Activated naive CD4-positive, alpha-beta T cell treated with anti-CD3 and anti-CD28 coated beads for 36 hours (primary cell): Measurements from ENCODE around the gene PRICKLE4. TPM values are rescaled to one million over a fixed set of nuclear protein-coding genes. Genes with fewer than 3 reads are reported as not detected.

ENCODE experiments used
- CTCF ChIA-PET: fragments of 350-600 bp; sonication (Branson Sonifier 250); formaldehyde crosslinking; loops from one replicate; lab custom pipeline; 2021; ENCODE audit warnings: antibody characterized with exemption; lab: Charles Lee
- DNase-seq: peaks from one replicate; pipeline ENCODE4 v3.0.0-alpha.2; 2020
- H3K27ac Mint-ChIP-seq: one replicate; pipeline ENCODE4 v1.8.0; 2021; ENCODE audit warnings: mild to moderate bottlenecking, mixed read lengths
- H3K27me3 Mint-ChIP-seq: one replicate; pipeline ENCODE4 v1.8.0; 2021; ENCODE audit warnings: low read depth, mixed read lengths
- H3K36me3 Mint-ChIP-seq: one replicate; pipeline ENCODE4 v1.8.0; 2021; ENCODE audit warnings: low read depth, mixed read lengths
- H3K4me1 Mint-ChIP-seq: one replicate; pipeline ENCODE4 v1.8.0; 2021; ENCODE audit warnings: low read depth, mixed read lengths
- H3K4me3 Mint-ChIP-seq: one replicate; pipeline ENCODE4 v1.8.0; 2021; ENCODE audit warnings: mild to moderate bottlenecking, moderate library complexity, mixed read lengths
- H3K9me3 Mint-ChIP-seq: one replicate; pipeline ENCODE4 v1.8.0; 2021; ENCODE audit warnings: mixed read lengths
- intact Hi-C: fragments of 100-400 bp; cut with micrococcal nuclease; formaldehyde crosslinking; loops from one replicate; pipeline ENCODE4 v1.15.1; 2023
- total RNA-seq, 2 experiments: library from RNA; stranded (reverse); gene quantifications; one replicate each; pipeline ENCODE4 v1.2.3, GENCODE V29; 2021

The PRICKLE4 gene
- total RNA-seq, 2 experiments from 2014 or later = 0.52 TPM; not detected in 1

DNA sequence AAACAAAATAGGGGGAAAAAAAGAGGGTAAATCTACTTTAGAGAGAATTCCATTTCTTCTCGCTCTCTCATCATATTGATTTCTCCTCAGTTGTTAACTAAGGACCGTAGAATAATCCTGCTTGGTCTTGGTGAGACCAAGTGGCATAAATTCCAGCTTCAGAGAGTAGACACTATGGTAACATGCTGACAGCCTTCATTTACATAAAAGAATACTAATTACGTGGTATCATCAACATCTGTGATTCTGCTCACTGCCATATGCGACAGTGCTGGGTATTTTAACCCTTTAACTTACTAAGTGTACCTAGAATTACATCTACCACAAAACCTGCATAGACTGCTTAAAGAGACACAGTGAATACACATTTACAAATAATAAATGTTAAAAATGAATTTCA lies 34.0 kb downstream of the PRICKLE4 start:
- H3K4me1 Mint-ChIP-seq = no peaks in the 10 kb centered on the region

DNA sequence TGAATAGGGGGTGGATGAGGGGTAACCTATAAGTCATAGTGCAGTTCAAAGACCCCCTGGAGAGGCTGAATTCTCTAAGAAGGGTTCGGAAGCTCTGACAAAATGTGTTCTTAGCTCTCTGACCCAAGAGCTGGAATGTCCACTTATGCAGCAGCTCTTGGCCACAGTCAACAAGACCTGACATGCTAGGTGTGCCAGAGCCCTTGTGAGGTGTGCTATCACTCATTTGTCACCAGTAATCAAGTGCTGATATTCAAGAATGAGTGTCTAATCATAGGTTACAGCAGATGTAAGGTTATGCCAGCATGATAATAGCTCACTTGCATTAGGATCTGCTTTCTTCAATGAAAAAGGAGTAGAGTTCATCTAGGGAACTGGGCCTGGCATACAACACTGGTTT lies 35.0 kb downstream of the PRICKLE4 start:
- intact Hi-C loops = no loop called here
- no peak for DNase-seq
- no peaks in the 10 kb centered on the region for H3K9me3 Mint-ChIP-seq
- H3K4me3 Mint-ChIP-seq = no peak overlapping the region
- H3K27ac Mint-ChIP-seq = no peak overlapping the region
- no peaks in the 10 kb centered on the region for H3K36me3 Mint-ChIP-seq
- no peaks in the 10 kb centered on the region for H3K4me1 Mint-ChIP-seq
- no peaks in the 10 kb centered on the region for H3K27me3 Mint-ChIP-seq
- CTCF ChIA-PET = interaction anchor here (0.6 to 0.7 kb wide), 2 partner anchors 15 to 324 kb away, joined by 3 to 6 read pairs; no protein-coding TSS in a partner anchor

More for the DNA sequence above, 34.0 kb downstream of the PRICKLE4 start:
- no peak for DNase-seq
- Mint-ChIP-seq H3K27ac (no peak overlapping the region), H3K9me3 (no peaks in the 10 kb centered on the region), H3K4me3 (no peak overlapping the region), H3K27me3 (no peaks in the 10 kb centered on the region), H3K36me3 (no peaks in the 10 kb centered on the region)
- CTCF ChIA-PET = interaction anchor here (0.8 to 1.0 kb wide), 2 partner anchors 28 to 290 kb away, joined by 3 read pairs; no protein-coding TSS in a partner anchor
- intact Hi-C loops = no loop called here

DNA sequence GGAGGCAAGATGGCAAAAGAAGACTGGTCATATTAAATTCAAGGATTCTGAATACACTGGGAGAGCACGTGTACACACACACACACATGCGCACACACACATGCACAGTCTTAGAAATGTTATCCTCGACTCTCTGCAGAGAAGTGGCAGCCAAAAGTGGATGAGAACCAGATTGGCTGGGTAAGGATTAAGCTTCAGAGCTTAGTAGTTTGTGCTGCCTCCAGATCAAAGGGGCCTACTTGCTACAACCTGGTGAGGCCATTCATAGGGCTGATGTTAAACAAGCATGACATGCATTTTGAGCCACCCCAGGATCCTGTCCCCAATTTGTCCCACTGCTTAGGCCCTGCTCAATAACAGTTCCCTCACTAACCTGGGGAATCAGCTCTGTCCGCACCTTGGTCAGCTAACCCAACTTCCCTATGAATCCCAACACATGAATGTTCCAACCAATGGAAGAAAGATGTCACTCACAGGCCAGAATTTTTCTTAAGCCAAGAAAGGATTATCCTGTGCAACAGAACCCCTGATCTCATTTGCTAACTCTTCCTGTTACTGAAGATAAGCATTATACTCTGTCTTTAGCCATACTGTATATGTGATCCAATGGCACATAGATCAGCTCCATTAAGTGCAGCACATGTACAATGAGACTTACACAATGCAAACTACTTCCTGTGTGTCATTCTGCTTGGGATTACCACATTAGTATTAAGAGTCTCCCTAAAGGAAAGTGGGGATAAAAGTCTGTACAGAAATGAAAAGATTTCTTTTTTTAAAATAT lies 37.9 kb downstream of the PRICKLE4 start:
- no peak overlapping the region for H3K27ac Mint-ChIP-seq
- no peaks in the 10 kb centered on the region for H3K9me3 Mint-ChIP-seq
- DNase-seq = no peak
- no peaks in the 10 kb centered on the region for H3K36me3 Mint-ChIP-seq
- no peaks in the 10 kb centered on the region for H3K27me3 Mint-ChIP-seq
- H3K4me3 Mint-ChIP-seq = no peak overlapping the region
- H3K4me1 Mint-ChIP-seq = no peaks in the 10 kb centered on the region
- intact Hi-C loops = no loop called here
- CTCF ChIA-PET = interaction anchor here (1.0 kb wide), 1 partner anchor 264 kb away, joined by 3 read pairs; no protein-coding TSS in a partner anchor

DNA sequence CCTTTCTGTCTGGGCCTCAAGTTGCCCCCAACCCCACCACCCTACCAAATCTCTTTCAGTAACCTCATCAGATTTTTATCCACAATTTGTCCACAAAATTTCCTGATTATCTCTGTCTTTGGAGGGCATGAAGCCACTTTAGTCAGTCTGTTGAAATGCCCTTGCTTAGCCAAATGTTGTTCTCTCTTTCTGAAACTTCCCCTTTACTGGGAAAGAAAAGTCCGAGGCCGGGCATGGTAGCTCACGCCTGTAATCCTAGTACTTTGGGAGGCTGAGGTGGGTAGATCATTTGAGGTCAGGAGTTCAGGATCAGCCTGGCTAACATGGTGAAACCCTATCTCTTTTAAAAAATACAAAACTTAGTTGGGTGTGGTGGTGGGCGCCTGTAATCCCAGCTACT lies 40.7 kb downstream of the PRICKLE4 start:
- DNase-seq = no peak
- H3K4me1 Mint-ChIP-seq = no peaks in the 10 kb centered on the region
- H3K4me3 Mint-ChIP-seq = no peak overlapping the region
- H3K27me3 Mint-ChIP-seq = no peaks in the 10 kb centered on the region
- intact Hi-C loops = no loop called here
- CTCF ChIA-PET = no interaction called here
- no peaks in the 10 kb centered on the region for H3K9me3 Mint-ChIP-seq
- H3K27ac Mint-ChIP-seq = no peak overlapping the region
- H3K36me3 Mint-ChIP-seq = no peaks in the 10 kb centered on the region

DNA sequence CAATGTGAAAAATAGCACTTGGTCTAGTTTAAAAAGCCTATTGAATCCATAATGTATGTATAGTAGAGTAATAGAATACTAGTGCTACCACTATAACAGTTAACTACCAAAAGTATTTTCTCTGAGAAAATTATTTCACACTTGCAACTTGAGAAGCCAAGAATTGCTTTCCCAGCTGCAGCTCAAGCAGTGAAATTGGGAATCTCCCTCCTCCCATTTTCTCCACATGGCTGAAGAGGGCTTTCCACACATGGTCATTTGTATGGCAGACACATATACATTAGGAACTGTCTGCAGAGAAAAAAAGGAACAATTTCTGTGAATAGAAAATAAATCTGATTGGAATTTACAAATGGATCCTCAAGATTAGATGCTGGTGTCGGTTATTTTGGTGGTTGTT lies 41.4 kb downstream of the PRICKLE4 start:
- DNase-seq = no peak
- no peaks in the 10 kb centered on the region for H3K4me1 Mint-ChIP-seq
- CTCF ChIA-PET = no interaction called here
- no peaks in the 10 kb centered on the region for H3K9me3 Mint-ChIP-seq
- no peak overlapping the region for H3K4me3 Mint-ChIP-seq
- intact Hi-C loops = no loop called here
- no peaks in the 10 kb centered on the region for H3K36me3 Mint-ChIP-seq
- no peak overlapping the region for H3K27ac Mint-ChIP-seq
- no peaks in the 10 kb centered on the region for H3K27me3 Mint-ChIP-seq

DNA sequence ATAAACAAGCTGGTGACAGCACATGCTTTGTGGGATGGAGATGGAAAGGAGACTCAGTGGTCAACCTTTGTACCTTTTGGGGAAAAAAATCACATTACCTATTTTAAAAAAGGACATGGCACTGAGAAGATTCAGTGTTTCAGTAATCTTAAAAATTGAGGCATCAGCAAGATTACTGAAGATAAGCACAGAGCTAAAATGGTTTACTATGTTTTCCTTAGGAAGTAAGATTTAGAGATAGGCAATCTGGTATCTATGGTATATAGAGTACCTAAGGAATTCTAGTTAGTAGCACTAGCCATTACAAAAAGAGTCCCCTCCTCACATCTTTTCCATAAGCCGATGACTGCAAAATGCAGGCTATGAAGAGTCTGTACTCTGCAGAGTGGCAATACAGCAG lies 42.6 kb downstream of the PRICKLE4 start:
- no peak overlapping the region for H3K4me3 Mint-ChIP-seq
- DNase-seq = no peak
- intact Hi-C loops = no loop called here
- no peak overlapping the region for H3K27ac Mint-ChIP-seq
- no peaks in the 10 kb centered on the region for H3K9me3 Mint-ChIP-seq
- no peaks in the 10 kb centered on the region for H3K4me1 Mint-ChIP-seq
- H3K36me3 Mint-ChIP-seq = no peaks in the 10 kb centered on the region
- H3K27me3 Mint-ChIP-seq = no peaks in the 10 kb centered on the region
- CTCF ChIA-PET = interaction anchor here (0.6 to 0.7 kb wide), 2 partner anchors 59 to 300 kb away, joined by 4 to 8 read pairs; no protein-coding TSS in a partner anchor

DNA sequence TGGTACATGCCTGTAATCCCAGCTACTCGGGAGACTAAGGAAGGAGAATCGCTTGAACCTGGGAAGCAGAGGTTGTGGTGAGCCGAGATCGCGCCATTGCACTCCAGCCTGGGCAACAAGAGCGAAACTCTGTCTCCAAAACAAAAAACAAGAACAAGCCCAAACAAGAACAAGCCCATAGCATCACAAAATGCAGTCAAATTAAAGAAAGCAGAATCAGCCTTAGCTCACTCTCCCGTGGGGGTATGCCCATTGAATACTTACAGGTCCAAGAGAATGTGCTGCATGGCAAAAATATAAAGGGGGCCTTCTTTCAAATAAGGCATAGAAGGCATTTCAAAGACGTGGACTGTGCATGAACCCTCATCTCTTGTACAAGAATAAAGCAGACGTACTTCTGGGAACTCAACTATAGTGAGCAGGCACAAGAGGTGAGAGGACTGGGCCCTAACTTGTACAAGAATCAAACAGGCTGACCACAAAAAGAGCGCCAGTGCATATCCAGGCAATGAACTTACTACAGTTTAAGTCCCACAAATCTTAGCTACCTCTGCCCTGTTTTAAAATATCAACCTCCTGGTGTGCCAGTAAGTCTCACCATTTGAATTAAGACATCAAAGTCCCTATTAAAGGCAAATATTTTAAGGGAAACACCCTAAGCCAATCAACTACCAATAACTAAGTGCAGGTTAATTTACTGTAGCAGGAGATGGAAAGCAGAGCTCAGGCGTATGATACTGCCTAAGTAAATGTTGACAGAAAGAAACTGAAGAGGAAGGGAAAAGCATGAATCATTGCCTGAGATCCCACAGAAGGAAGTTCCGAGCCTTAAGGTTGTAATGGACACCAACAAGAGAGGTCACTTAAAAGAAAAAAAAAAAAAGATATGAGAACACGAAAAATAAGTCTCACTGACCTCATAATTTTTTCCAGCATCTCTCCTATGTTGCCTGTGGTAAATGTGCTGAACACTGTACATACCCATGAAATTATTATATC lies 44.3 kb downstream of the PRICKLE4 start:
- CTCF ChIA-PET = no interaction called here
- no peak overlapping the region for H3K27ac Mint-ChIP-seq
- intact Hi-C loops = no loop called here
- DNase-seq = no peak
- H3K27me3 Mint-ChIP-seq = no peaks in the 10 kb centered on the region
- H3K36me3 Mint-ChIP-seq = no peaks in the 10 kb centered on the region
- H3K4me3 Mint-ChIP-seq = no peak overlapping the region
- no peaks in the 10 kb centered on the region for H3K4me1 Mint-ChIP-seq
- H3K9me3 Mint-ChIP-seq = no peaks in the 10 kb centered on the region

DNA sequence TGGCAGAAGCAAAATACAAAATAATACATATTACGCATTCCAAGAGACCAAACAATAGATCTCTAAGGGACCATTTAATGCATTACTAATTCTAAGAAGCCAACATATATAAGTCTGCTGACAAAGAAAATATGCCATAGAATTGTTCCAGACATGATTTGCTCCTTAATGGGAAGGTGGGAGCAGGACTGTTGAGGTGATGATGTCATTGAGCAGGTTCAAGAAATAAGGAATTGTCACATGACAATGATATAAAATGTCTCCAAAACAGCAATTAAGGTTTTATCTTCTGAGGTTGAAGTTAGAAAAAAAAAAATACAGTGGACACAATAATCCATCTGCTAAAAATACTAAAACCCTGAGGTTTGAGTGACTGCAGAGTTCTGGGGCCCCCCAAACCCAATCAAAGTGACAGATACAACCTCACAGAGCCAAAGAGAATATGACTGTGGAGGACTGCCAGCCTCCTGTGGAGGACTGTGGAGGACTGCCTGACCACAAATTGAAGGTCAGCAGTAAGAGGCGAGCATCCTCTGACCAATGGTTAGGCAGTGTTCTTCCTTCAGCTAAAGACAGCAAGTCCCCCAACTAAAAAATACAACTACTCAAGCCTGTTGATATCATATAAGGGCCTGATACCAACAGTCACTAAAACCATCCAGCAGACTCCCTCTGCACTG lies 45.9 kb downstream of the PRICKLE4 start:
- H3K4me3 Mint-ChIP-seq = no peak overlapping the region
- CTCF ChIA-PET = no interaction called here
- H3K36me3 Mint-ChIP-seq = no peaks in the 10 kb centered on the region
- DNase-seq = no peak
- intact Hi-C loops = no loop called here
- no peak overlapping the region for H3K27ac Mint-ChIP-seq
- no peaks in the 10 kb centered on the region for H3K4me1 Mint-ChIP-seq
- no peaks in the 10 kb centered on the region for H3K27me3 Mint-ChIP-seq
- no peaks in the 10 kb centered on the region for H3K9me3 Mint-ChIP-seq

DNA sequence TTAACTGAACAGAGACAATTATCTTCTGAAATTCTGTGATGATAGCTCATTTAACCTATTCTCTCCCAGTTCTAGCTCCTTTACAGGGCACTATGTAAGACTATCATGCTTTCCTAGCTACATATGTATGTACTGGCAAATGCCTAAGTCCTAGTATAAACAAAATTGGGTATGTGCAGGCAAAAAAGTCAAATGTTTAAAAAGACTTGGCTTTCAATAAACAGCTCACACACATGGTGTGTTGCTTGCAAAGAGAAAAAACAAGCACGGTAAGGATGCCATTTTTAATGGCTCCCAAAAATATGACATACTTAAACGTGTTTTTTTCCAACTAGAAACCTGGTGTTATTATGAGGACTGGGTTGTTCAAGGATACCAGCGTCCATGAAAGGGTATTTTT lies 51.7 kb downstream of the PRICKLE4 start:
- Mint-ChIP-seq H3K9me3 (no peaks in the 10 kb centered on the region), H3K27ac (no peak overlapping the region), H3K4me1 (peaks cover 3% of the 10 kb centered on the region), H3K4me3 (no peak overlapping the region), H3K36me3 (no peaks in the 10 kb centered on the region), H3K27me3 (no peaks in the 10 kb centered on the region)
- CTCF ChIA-PET = interaction anchor here (0.9 kb wide), 1 partner anchor 9 kb away, joined by 3 read pairs; no protein-coding TSS in a partner anchor
- intact Hi-C loops = no loop called here
- DNase-seq = no peak

DNA sequence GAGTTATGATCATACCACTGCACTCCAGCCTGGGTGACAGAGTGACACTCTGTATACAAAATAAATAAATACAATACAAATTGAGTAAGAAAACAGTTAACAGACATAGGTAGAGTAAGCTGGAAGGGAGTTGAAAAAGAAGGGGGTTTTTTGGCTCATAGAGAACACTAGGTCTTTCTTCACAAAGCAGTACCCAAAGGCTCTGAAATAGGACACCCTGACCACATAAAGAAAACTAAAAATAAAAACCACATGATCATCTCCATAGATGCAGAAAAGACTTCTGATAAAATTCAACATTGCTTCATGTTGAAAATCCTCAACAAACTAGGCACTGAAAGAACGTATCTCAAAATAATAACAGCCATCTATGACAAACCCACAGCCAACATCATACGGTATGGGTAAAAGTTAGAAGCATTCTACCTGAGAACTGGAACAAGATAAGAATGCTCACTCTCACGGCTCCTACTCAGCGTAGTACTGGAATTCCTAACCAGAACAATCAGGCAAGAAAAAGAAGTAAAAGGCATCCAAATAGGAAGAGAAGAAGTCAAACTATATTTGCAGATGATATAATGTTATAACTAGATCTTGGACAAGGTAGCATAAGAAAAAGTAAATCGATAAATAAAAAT lies 55.6 kb downstream of the PRICKLE4 start:
- H3K27ac Mint-ChIP-seq = no peak overlapping the region
- no peak overlapping the region for H3K4me3 Mint-ChIP-seq
- intact Hi-C loops = no loop called here
- no peak for DNase-seq
- no peaks in the 10 kb centered on the region for H3K27me3 Mint-ChIP-seq
- H3K36me3 Mint-ChIP-seq = no peaks in the 10 kb centered on the region
- H3K9me3 Mint-ChIP-seq = no peaks in the 10 kb centered on the region
- CTCF ChIA-PET = interaction anchor here (0.6 kb wide), 3 partner anchors 36 to 194 kb away, joined by 3 to 4 read pairs (median 3); no protein-coding TSS in a partner anchor
- peaks cover 3% of the 10 kb centered on the region for H3K4me1 Mint-ChIP-seq

DNA sequence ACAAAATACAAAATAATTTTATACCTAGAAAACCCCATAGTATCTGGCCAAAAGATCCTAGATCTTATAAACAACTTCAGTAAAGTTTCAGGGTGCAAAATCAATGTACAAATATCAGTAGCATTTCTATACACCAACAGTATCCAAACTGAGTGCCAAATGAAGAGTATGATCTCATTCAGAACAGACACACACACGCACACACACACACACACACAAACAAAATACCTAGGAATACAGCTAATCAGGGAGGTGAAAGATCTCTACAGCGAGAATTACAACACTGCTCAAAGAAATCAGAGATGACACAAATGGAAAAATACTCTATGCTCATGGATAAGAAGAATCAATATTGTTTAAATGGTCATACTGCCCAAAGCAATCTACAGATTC lies 56.1 kb downstream of the PRICKLE4 start:
- Mint-ChIP-seq H3K36me3 (no peaks in the 10 kb centered on the region), H3K27me3 (no peaks in the 10 kb centered on the region), H3K9me3 (no peaks in the 10 kb centered on the region), H3K27ac (no peak overlapping the region), H3K4me3 (no peak overlapping the region), H3K4me1 (peaks cover 3% of the 10 kb centered on the region)
- intact Hi-C loops = no loop called here
- CTCF ChIA-PET = no interaction called here
- no peak for DNase-seq
